Measurements from ENCODE around the gene TMC8.
"Not testable (repeated sequence)": the region's sequence is repeated elsewhere in the genome, so short reads cannot be mapped to it uniquely, and the experiment has no call there.

Gene TMC8

GRCh38 chr17:78154903-78155811 is 24.6 kb downstream of the TMC8 start:
- no peak for DNase-seq (ENCODE audit: low read depth, low spot score)

- no peak for DNase-seq (ENCODE audit: low read depth, low spot score)
Observed at GRCh38 chr17:78159575-78160158, 29.1 kb downstream of the TMC8 start.

GRCh38 chr17:78163881-78164747 is 33.5 kb downstream of the TMC8 start:
- no peak for DNase-seq (ENCODE audit: low read depth, low spot score)

- DNase-seq (ENCODE audit: low read depth, low spot score): no peak
Observed at GRCh38 chr17:78164748-78165607, 34.4 kb downstream of the TMC8 start.

- no peak for DNase-seq (ENCODE audit: low read depth, low spot score)
Observed at GRCh38 chr17:78166416-78166815, 35.8 kb downstream of the TMC8 start.

GRCh38 chr17:78168242-78168902 is 37.8 kb downstream of the TMC8 start, which contains the start of gene SYNGR2:
SYNGR2 (plus strand) TSS chr17:78168581; CDS start chr17:78168617, 36 bp downstream.
- DNase-seq (ENCODE audit: low read depth, low spot score): peak; percentile 69

- DNase-seq (ENCODE audit: low read depth, low spot score): no peak
Observed at GRCh38 chr17:78168903-78169793, 38.6 kb downstream of the TMC8 start.

GRCh38 chr17:78170692-78171590 is 40.4 kb downstream of the TMC8 start:
- DNase-seq (ENCODE audit: low read depth, low spot score): no peak

GRCh38 chr17:78171591-78172248 is 41.1 kb downstream of the TMC8 start:
- DNase-seq (ENCODE audit: low read depth, low spot score): not testable (repeated sequence)

GRCh38 chr17:78172249-78173051 is 41.9 kb downstream of the TMC8 start:
- DNase-seq (ENCODE audit: low read depth, low spot score): no peak

GRCh38 chr17:78173097-78173715 is 42.6 kb downstream of the TMC8 start:
- no peak for DNase-seq (ENCODE audit: low read depth, low spot score)

GRCh38 chr17:78174346-78174869 is 43.8 kb downstream of the TMC8 start:
- DNase-seq (ENCODE audit: low read depth, low spot score): no peak

GRCh38 chr17:78174870-78175642 is 44.5 kb downstream of the TMC8 start:
- no peak for DNase-seq (ENCODE audit: low read depth, low spot score)

- no peak for DNase-seq (ENCODE audit: low read depth, low spot score)
Observed at GRCh38 chr17:78175643-78175981, 45.0 kb downstream of the TMC8 start.

- peak; percentile 60 for DNase-seq (ENCODE audit: low read depth, low spot score)
Observed at GRCh38 chr17:78176548-78177025, 46.0 kb downstream of the TMC8 start.
